SJCRH30 (cell line): ENCODE results near the gene COPS4. TPM values are rescaled to one million over a fixed set of nuclear protein-coding genes. Genes with fewer than 3 reads are reported as not detected.
"Not testable (repeated sequence)": the region's sequence is repeated elsewhere in the genome, so short reads cannot be mapped to it uniquely, and the experiment has no call there.

Experiments
- DNase-seq, 2 experiments: peaks; one replicate each; pipeline ENCODE4 v3.0.0-alpha.2; 2015 to 2020
- H3K27ac ChIP-seq: fragments of 250-450 bp; sonication (Bioruptor Pico); 2 replicates; pipeline ENCODE4 v1.5.1; 2020; ENCODE audit warnings: mild to moderate bottlenecking, moderate library complexity
- H3K27me3 ChIP-seq: fragments of 250-450 bp; sonication (Bioruptor Pico); 2 replicates; pipeline ENCODE4 v1.5.1; 2020; ENCODE audit warnings: mild to moderate bottlenecking, moderate library complexity
- H3K36me3 ChIP-seq: fragments of 250-450 bp; sonication (Bioruptor Pico); 2 replicates; pipeline ENCODE4 v1.5.1; 2020; ENCODE audit warnings: mild to moderate bottlenecking, moderate library complexity
- H3K4me1 ChIP-seq: fragments of 250-450 bp; sonication (Bioruptor Pico); 2 replicates; pipeline ENCODE4 v1.5.1; 2020; ENCODE audit warnings: mild to moderate bottlenecking, moderate library complexity
- H3K4me3 ChIP-seq: fragments of 250-450 bp; sonication (Bioruptor Pico); 2 replicates; pipeline ENCODE4 v1.5.1; 2020; ENCODE audit warnings: mild to moderate bottlenecking, moderate library complexity
- H3K9me3 ChIP-seq: fragments of 250-450 bp; sonication (Bioruptor Pico); replicated peaks from 2 replicates; pipeline ENCODE4 v1.5.1; 2020; ENCODE audit warnings: mild to moderate bottlenecking, moderate library complexity
- total RNA-seq: library from RNA; depleted of rRNA; stranded (reverse); fragments of >200 nt; shearing (Covaris generic); gene quantifications from 2 replicates; pipeline ENCODE4 v1.2.3, GENCODE V29; 2014

Gene COPS4
- total RNA-seq, 1 experiment from 2014 or later, result 125 TPM

- Histone ChIP-seq H3K27me3 (no peaks in the 10 kb centered on the region), H3K36me3 (no peaks in the 10 kb centered on the region), H3K4me1 (no peaks in the 10 kb centered on the region), H3K27ac (no peak overlapping the region), H3K4me3 (no peak overlapping the region), H3K9me3 (no peaks in the 10 kb centered on the region)
- DNase-seq, result no peak
Observed at GRCh38 chr4:83089410-83090157, 54.6 kb downstream of the COPS4 start.

- Histone ChIP-seq H3K36me3 (no peaks in the 10 kb centered on the region), H3K4me1 (no peaks in the 10 kb centered on the region), H3K27ac (no peak overlapping the region), H3K9me3 (no peaks in the 10 kb centered on the region), H3K27me3 (no peaks in the 10 kb centered on the region), H3K4me3 (no peak overlapping the region)
- DNase-seq, result no peak
Observed at GRCh38 chr4:83093060-83093640, 58.2 kb downstream of the COPS4 start.

- H3K27ac ChIP-seq, result no peak overlapping the region
- no peak for DNase-seq
- no peaks in the 10 kb centered on the region for H3K27me3 ChIP-seq
- H3K4me3 ChIP-seq, result no peak overlapping the region
- no peaks in the 10 kb centered on the region for H3K36me3 ChIP-seq
- H3K4me1 ChIP-seq, result no peaks in the 10 kb centered on the region
- H3K9me3 ChIP-seq, result no peaks in the 10 kb centered on the region
Observed at GRCh38 chr4:83096397-83096796, 61.4 kb downstream of the COPS4 start.

GRCh38 chr4:83104991-83105390 lies 70.0 kb downstream of the COPS4 start:
- Histone ChIP-seq H3K36me3 (no peaks in the 10 kb centered on the region; the same call in 1 of the 2 replicates), H3K9me3 (no peaks in the 10 kb centered on the region)

GRCh38 chr4:83107631-83108030 lies 72.6 kb downstream of the COPS4 start:
- Histone ChIP-seq H3K4me1 (peaks cover 4% of the 10 kb centered on the region), H3K4me3 (no peak overlapping the region), H3K27ac (no peak overlapping the region), H3K36me3 (no peaks in the 10 kb centered on the region; the same call in 1 of the 2 replicates), H3K27me3 (no peaks in the 10 kb centered on the region), H3K9me3 (no peaks in the 10 kb centered on the region)
- no peak for DNase-seq

More at GRCh38 chr4:83104991-83105390, 70.0 kb downstream of the COPS4 start:
- no peak for DNase-seq
- Histone ChIP-seq H3K4me3 (no peak overlapping the region), H3K27ac (no peak overlapping the region), H3K27me3 (no peaks in the 10 kb centered on the region), H3K4me1 (no peaks in the 10 kb centered on the region)

- DNase-seq, result no peak
- no peak overlapping the region for H3K27ac ChIP-seq
- no peaks in the 10 kb centered on the region for H3K9me3 ChIP-seq
- no peaks in the 10 kb centered on the region for H3K27me3 ChIP-seq
- H3K36me3 ChIP-seq, result no peaks in the 10 kb centered on the region; the same call in 1 of the 2 replicates
- H3K4me1 ChIP-seq, result peaks cover 10% of the 10 kb centered on the region
- no peak overlapping the region for H3K4me3 ChIP-seq
Observed at GRCh38 chr4:83108101-83108861, 73.3 kb downstream of the COPS4 start.

GRCh38 chr4:83109480-83110222 lies 74.7 kb downstream of the COPS4 start:
- no peaks in the 10 kb centered on the region for H3K9me3 ChIP-seq
- DNase-seq, result peak; percentile 80 to 84
- no peaks in the 10 kb centered on the region for H3K27me3 ChIP-seq
- peaks cover 14% of the 10 kb centered on the region for H3K4me1 ChIP-seq
- H3K36me3 ChIP-seq, result no peaks in the 10 kb centered on the region
- peak overlapping the region; percentile 66 for H3K4me3 ChIP-seq
- peak overlapping the region; percentile 53 for H3K27ac ChIP-seq

- Histone ChIP-seq H3K4me3 (peak overlapping the region; percentile 66), H3K27me3 (no peaks in the 10 kb centered on the region), H3K4me1 (peaks cover 20% of the 10 kb centered on the region), H3K27ac (peak overlapping the region; percentile 53), H3K9me3 (no peaks in the 10 kb centered on the region), H3K36me3 (no peaks in the 10 kb centered on the region)
- DNase-seq, result peak; percentile 92 to 95
Observed at GRCh38 chr4:83110223-83110945, 75.4 kb downstream of the COPS4 start.

GRCh38 chr4:83110970-83111750 lies 76.2 kb downstream of the COPS4 start:
- Histone ChIP-seq H3K27ac (no peak overlapping the region), H3K4me1 (peaks cover 20% of the 10 kb centered on the region), H3K4me3 (no peak overlapping the region; the same call in 1 of the 2 replicates), H3K27me3 (no peaks in the 10 kb centered on the region), H3K36me3 (no peaks in the 10 kb centered on the region), H3K9me3 (no peaks in the 10 kb centered on the region)
- no peak for DNase-seq

GRCh38 chr4:83111751-83112141 lies 76.8 kb downstream of the COPS4 start:
- not testable (repeated sequence) for H3K36me3 ChIP-seq, H3K27ac ChIP-seq

GRCh38 chr4:83112231-83112630 lies 77.2 kb downstream of the COPS4 start:
- Histone ChIP-seq H3K4me1 (peaks cover 20% of the 10 kb centered on the region), H3K4me3 (no peak overlapping the region), H3K27me3 (no peaks in the 10 kb centered on the region), H3K9me3 (no peaks in the 10 kb centered on the region), H3K36me3 (no peaks in the 10 kb centered on the region), H3K27ac (peak overlapping the region; percentile 51)
- DNase-seq, result no peak

More at GRCh38 chr4:83111751-83112141, 76.8 kb downstream of the COPS4 start:
- not testable (repeated sequence) for DNase-seq, H3K27me3 ChIP-seq, H3K9me3 ChIP-seq, H3K4me3 ChIP-seq
- peaks cover 20% of the 10 kb centered on the region for H3K4me1 ChIP-seq

GRCh38 chr4:83112678-83113428 lies 77.9 kb downstream of the COPS4 start:
- Histone ChIP-seq H3K27me3 (no peaks in the 10 kb centered on the region), H3K27ac (peak overlapping the region; percentile 51), H3K9me3 (no peaks in the 10 kb centered on the region), H3K4me3 (no peak overlapping the region), H3K4me1 (peaks cover 20% of the 10 kb centered on the region), H3K36me3 (no peaks in the 10 kb centered on the region)
- DNase-seq, result peak; percentile 23 to 36

- Histone ChIP-seq H3K27me3 (no peaks in the 10 kb centered on the region), H3K4me1 (peaks cover 20% of the 10 kb centered on the region), H3K27ac (peak overlapping the region; percentile 51), H3K9me3 (no peaks in the 10 kb centered on the region), H3K4me3 (no peak overlapping the region), H3K36me3 (no peaks in the 10 kb centered on the region)
- peak; percentile 18 to 45 for DNase-seq
Observed at GRCh38 chr4:83113429-83113786, 78.4 kb downstream of the COPS4 start.
